ENCODE measurements around the gene SYNCRIP. TPM values are rescaled to one million over a fixed set of nuclear protein-coding genes. Genes with fewer than 3 reads are reported as not detected.

SYNCRIP gene
- 115 TPM for total RNA-seq

GRCh38 chr6:85642774-85643536 is at the start of gene SYNCRIP:
Gene SYNCRIP (minus strand): TSS chr6:85642886. CDS start chr6:85641439, 1,447 bp downstream.

GRCh38 chr6:85593438-85594196 is 49.1 kb downstream of the SYNCRIP start, which contains the start of gene SNX14:
Gene SNX14 (minus strand): TSS chr6:85593858. CDS start chr6:85593718, 140 bp downstream.

Other genes starting within 250 kb of the SYNCRIP start
- 23.7 TPM for gene NT5E, start 192.8 kb downstream of the SYNCRIP start, total RNA-seq
- 130 TPM for gene SNX14, start 49.0 kb downstream of the SYNCRIP start, total RNA-seq